ENCODE results near the gene DDAH1. TPM values are rescaled to one million over a fixed set of nuclear protein-coding genes. Genes with fewer than 3 reads are reported as not detected.

DDAH1 gene
- total RNA-seq, 1 experiment from 2014 or later: 87.9 TPM

DNA sequence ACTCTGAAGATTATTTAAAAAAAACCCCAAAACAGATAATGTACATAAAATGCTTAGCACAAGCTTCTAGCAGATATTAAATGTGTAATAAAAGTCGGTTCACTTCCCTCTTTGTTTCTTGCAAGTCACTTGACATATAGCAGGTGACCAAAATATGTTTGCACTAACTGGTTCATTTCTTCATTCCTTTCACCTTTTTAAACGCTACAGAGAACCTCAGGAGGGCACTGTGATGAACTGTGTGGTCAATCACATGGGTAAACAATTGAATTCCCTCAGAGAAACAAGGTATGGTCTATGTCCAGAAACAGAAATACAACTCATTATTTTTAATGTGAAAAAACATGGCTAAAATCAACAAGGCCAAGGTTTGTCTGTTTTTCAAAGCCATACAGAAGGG, 137.2 kb downstream of the DDAH1 start:
- TF ChIP-seq, protein P1, sequence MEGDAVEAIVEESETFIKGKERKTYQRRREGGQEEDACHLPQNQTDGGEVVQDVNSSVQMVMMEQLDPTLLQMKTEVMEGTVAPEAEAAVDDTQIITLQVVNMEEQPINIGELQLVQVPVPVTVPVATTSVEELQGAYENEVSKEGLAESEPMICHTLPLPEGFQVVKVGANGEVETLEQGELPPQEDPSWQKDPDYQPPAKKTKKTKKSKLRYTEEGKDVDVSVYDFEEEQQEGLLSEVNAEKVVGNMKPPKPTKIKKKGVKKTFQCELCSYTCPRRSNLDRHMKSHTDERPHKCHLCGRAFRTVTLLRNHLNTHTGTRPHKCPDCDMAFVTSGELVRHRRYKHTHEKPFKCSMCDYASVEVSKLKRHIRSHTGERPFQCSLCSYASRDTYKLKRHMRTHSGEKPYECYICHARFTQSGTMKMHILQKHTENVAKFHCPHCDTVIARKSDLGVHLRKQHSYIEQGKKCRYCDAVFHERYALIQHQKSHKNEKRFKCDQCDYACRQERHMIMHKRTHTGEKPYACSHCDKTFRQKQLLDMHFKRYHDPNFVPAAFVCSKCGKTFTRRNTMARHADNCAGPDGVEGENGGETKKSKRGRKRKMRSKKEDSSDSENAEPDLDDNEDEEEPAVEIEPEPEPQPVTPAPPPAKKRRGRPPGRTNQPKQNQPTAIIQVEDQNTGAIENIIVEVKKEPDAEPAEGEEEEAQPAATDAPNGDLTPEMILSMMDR (IDR thresholded peaks at IDR 0.05; ENCODE audit: insufficient read depth in 1 of 2, low read depth in 1 of 2, low read length in 1 of 2, severe bottlenecking in 1 of 2, unreplicated experiment in 1 of 2): no peak
- no peak overlapping the region for H3K4me3 Mint-ChIP-seq (ENCODE audit: unreplicated experiment)
- H3K27me3 Mint-ChIP-seq (ENCODE audit: insufficient read depth, unreplicated experiment): no peaks in the 10 kb centered on the region
- Histone ChIP-seq H3K9me3 (no peaks in the 10 kb centered on the region), H3K4me3 (ENCODE audit: low read depth, low read length) (no peak overlapping the region), H3K4me1 (peaks cover 58% of the 10 kb centered on the region), H3K27me3 (replicated peaks; ENCODE audit: control insufficient read depth, insufficient read depth, low read length) (no peaks in the 10 kb centered on the region), H3K36me3 (ENCODE audit: control insufficient read depth, insufficient read depth, low read length) (no peaks in the 10 kb centered on the region)
- ChIA-PET POLR2A (no interaction called here), CTCF (no interaction called here)
- H3K27ac Mint-ChIP-seq (ENCODE audit: unreplicated experiment): peak overlapping the region; percentile 50
- peaks cover 33% of the 10 kb centered on the region for H3K4me1 Mint-ChIP-seq (ENCODE audit: low read depth, unreplicated experiment)
- no peak for DNase-seq
- no TSS peak for BruUV-seq (replicated peaks)
- H3K36me3 Mint-ChIP-seq (ENCODE audit: insufficient read depth, unreplicated experiment): peaks cover 15% of the 10 kb centered on the region
- intact Hi-C loops (cut with micrococcal nuclease; ENCODE audit: unreplicated experiment): loop anchor here (2.0 to 5.0 kb wide), 2 partner anchors 19 to 135 kb away; no protein-coding TSS in a partner anchor
- H3K9me3 Mint-ChIP-seq (ENCODE audit: unreplicated experiment): no peaks in the 10 kb centered on the region

DNA sequence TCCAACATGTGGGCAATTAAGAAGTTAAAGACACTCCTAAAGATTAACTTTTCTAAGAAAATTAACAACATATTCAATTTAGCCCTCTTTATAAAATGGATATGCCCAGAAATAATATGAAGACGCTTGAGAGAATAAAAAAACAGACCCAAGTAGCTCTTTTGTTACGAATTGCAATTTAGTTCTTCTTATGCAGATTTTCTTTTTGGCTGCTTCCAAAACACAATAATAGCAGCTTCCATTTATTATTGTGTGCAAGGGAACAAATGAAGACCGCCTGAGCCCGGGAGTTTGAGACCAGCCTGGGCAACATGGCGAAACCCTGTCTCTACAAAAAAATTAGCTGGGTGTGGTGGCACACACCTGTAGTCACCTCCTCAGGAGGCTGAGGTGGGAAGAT, 138.1 kb downstream of the DDAH1 start:
- ChIA-PET POLR2A (no interaction called here), CTCF (no interaction called here)
- Histone ChIP-seq H3K4me3 (ENCODE audit: low read depth, low read length) (no peak overlapping the region), H3K27me3 (replicated peaks; ENCODE audit: control insufficient read depth, insufficient read depth, low read length) (no peaks in the 10 kb centered on the region), H3K4me1 (peaks cover 58% of the 10 kb centered on the region), H3K9me3 (no peaks in the 10 kb centered on the region), H3K36me3 (ENCODE audit: control insufficient read depth, insufficient read depth, low read length) (no peaks in the 10 kb centered on the region)
- peaks cover 32% of the 10 kb centered on the region for H3K4me1 Mint-ChIP-seq (ENCODE audit: low read depth, unreplicated experiment)
- intact Hi-C loops (cut with micrococcal nuclease; ENCODE audit: unreplicated experiment): loop anchor here (5.0 kb wide), 1 partner anchor 135 kb away; no protein-coding TSS in a partner anchor
- H3K36me3 Mint-ChIP-seq (ENCODE audit: insufficient read depth, unreplicated experiment): peaks cover 15% of the 10 kb centered on the region
- no TSS peak for BruUV-seq (replicated peaks)
- H3K27me3 Mint-ChIP-seq (ENCODE audit: insufficient read depth, unreplicated experiment): no peaks in the 10 kb centered on the region
- no peak for DNase-seq
- no peak overlapping the region for H3K27ac Mint-ChIP-seq (ENCODE audit: unreplicated experiment)
- H3K4me3 Mint-ChIP-seq (ENCODE audit: unreplicated experiment): no peak overlapping the region
- TF ChIP-seq, protein P1 (IDR thresholded peaks at IDR 0.05; ENCODE audit: insufficient read depth in 1 of 2, low read depth in 1 of 2, low read length in 1 of 2, severe bottlenecking in 1 of 2, unreplicated experiment in 1 of 2): no peak
- H3K9me3 Mint-ChIP-seq (ENCODE audit: unreplicated experiment): no peaks in the 10 kb centered on the region

DNA sequence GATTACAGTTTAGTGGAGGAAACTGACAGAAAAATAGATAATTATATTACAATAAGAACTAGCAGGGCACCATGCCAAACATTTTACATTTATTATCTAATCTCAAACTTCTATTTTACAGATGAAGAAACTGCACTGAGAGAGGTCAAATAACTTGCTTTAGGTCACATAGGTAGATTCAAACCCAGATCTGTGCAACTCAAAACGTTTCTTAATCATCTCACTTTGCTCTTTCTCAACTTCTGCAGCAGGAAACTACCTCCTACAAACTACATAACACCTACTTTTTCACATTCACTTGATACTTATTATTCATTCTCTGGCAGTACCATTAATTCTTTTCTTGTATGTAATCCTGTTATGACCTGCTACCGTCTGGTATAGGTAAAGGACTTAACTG, 138.6 kb downstream of the DDAH1 start:
- no peak overlapping the region for H3K4me3 Mint-ChIP-seq (ENCODE audit: unreplicated experiment)
- H3K9me3 Mint-ChIP-seq (ENCODE audit: unreplicated experiment): no peaks in the 10 kb centered on the region
- no peak overlapping the region for H3K27ac Mint-ChIP-seq (ENCODE audit: unreplicated experiment)
- H3K36me3 Mint-ChIP-seq (ENCODE audit: insufficient read depth, unreplicated experiment): peaks cover 15% of the 10 kb centered on the region
- ChIA-PET CTCF (no interaction called here), POLR2A (no interaction called here)
- intact Hi-C loops (cut with micrococcal nuclease; ENCODE audit: unreplicated experiment): loop anchor here (5.0 kb wide), 1 partner anchor 136 kb away; no protein-coding TSS in a partner anchor
- no peaks in the 10 kb centered on the region for H3K27me3 Mint-ChIP-seq (ENCODE audit: insufficient read depth, unreplicated experiment)
- H3K4me1 Mint-ChIP-seq (ENCODE audit: low read depth, unreplicated experiment): peaks cover 26% of the 10 kb centered on the region
- no peak for DNase-seq
- TF ChIP-seq, protein P1 (IDR thresholded peaks at IDR 0.05; ENCODE audit: insufficient read depth in 1 of 2, low read depth in 1 of 2, low read length in 1 of 2, severe bottlenecking in 1 of 2, unreplicated experiment in 1 of 2): no peak
- no peaks in the 10 kb centered on the region for H3K9me3 ChIP-seq
- peaks cover 59% of the 10 kb centered on the region for H3K4me1 ChIP-seq
- H3K36me3 ChIP-seq (ENCODE audit: control insufficient read depth, insufficient read depth, low read length): no peaks in the 10 kb centered on the region
- H3K27me3 ChIP-seq (replicated peaks; ENCODE audit: control insufficient read depth, insufficient read depth, low read length): no peaks in the 10 kb centered on the region
- H3K4me3 ChIP-seq (ENCODE audit: low read depth, low read length): no peak overlapping the region
- BruUV-seq (replicated peaks): no TSS peak

All from Caco-2 (cell line).